Type B pancreatic cell (in vitro differentiated cells): Measurements from ENCODE around the gene DEFB124. TPM values are rescaled to one million over a fixed set of nuclear protein-coding genes. Genes with fewer than 3 reads are reported as not detected.

Experiments
- DNase-seq: peaks from one replicate; pipeline ENCODE4 v3.0.0; 2021; ENCODE audit warnings: mixed read lengths; ENCODE audit not compliant: unreplicated experiment; ENCODE audit errors: extremely low spot score
- H3K27ac Mint-ChIP-seq: 2 replicates; pipeline ENCODE4 v1.8.0; 2021; ENCODE audit warnings: mild to moderate bottlenecking, mixed read lengths
- H3K27me3 Mint-ChIP-seq: 2 replicates; pipeline ENCODE4 v1.8.0; 2021; ENCODE audit warnings: mixed read lengths
- H3K36me3 Mint-ChIP-seq: 2 replicates; pipeline ENCODE4 v1.8.0; 2021; ENCODE audit warnings: mixed read lengths
- H3K4me1 Mint-ChIP-seq: one replicate; pipeline ENCODE4 v1.8.0; 2021; ENCODE audit warnings: mixed read lengths; ENCODE audit not compliant: unreplicated experiment
- H3K4me3 Mint-ChIP-seq: 2 replicates; pipeline ENCODE4 v1.8.0; 2021; ENCODE audit warnings: mild to moderate bottlenecking, mixed read lengths
- H3K9me3 Mint-ChIP-seq: 2 replicates; pipeline ENCODE4 v1.8.0; 2021; ENCODE audit warnings: mixed read lengths
- CTCF ChIP-seq: fragments of 200-600 bp; sonication (generic); conservative IDR thresholded peaks from 2 replicates; pipeline ENCODE4 v1.5.0; 2021; ENCODE audit warnings: antibody characterized with exemption, mild to moderate bottlenecking
- total RNA-seq: library from RNA; stranded (reverse); gene quantifications from 2 replicates; pipeline ENCODE4 v1.2.1, GENCODE V29; 2021; ENCODE audit warnings: low replicate concordance

Gene DEFB124
- total RNA-seq, 1 donor from 2014 or later: not detected

GRCh38 chr20:31494131-31494530 is 19.2 kb upstream of the DEFB124 start:
- no peak for DNase-seq
- peaks cover 21% of the 10 kb centered on the region for H3K27me3 Mint-ChIP-seq
- TF ChIP-seq CTCF: peak; percentile 68
- no peak overlapping the region for H3K27ac Mint-ChIP-seq
- H3K4me3 Mint-ChIP-seq: no peak overlapping the region
- H3K9me3 Mint-ChIP-seq: no peaks in the 10 kb centered on the region
- no peaks in the 10 kb centered on the region for H3K36me3 Mint-ChIP-seq
- H3K4me1 Mint-ChIP-seq: peaks cover 3% of the 10 kb centered on the region

GRCh38 chr20:31490752-31491151 is 15.8 kb upstream of the DEFB124 start:
- Mint-ChIP-seq H3K9me3 (no peaks in the 10 kb centered on the region), H3K4me3 (no peak overlapping the region)

GRCh38 chr20:31489152-31489551 is 14.2 kb upstream of the DEFB124 start:
- no peak for TF ChIP-seq CTCF
- Mint-ChIP-seq H3K27ac (no peak overlapping the region), H3K9me3 (peaks cover 4% of the 10 kb centered on the region), H3K4me1 (no peaks in the 10 kb centered on the region), H3K4me3 (no peak overlapping the region), H3K27me3 (peaks cover 25% of the 10 kb centered on the region), H3K36me3 (no peaks in the 10 kb centered on the region)
- no peak for DNase-seq

More at GRCh38 chr20:31490752-31491151, 15.8 kb upstream of the DEFB124 start:
- H3K36me3 Mint-ChIP-seq: no peaks in the 10 kb centered on the region
- H3K27me3 Mint-ChIP-seq: peaks cover 24% of the 10 kb centered on the region
- H3K4me1 Mint-ChIP-seq: no peaks in the 10 kb centered on the region
- no peak for TF ChIP-seq CTCF
- H3K27ac Mint-ChIP-seq: no peak overlapping the region
- no peak for DNase-seq

- no peak for TF ChIP-seq CTCF
- Mint-ChIP-seq H3K4me1 (no peaks in the 10 kb centered on the region), H3K9me3 (peaks cover 4% of the 10 kb centered on the region), H3K27me3 (peaks cover 22% of the 10 kb centered on the region), H3K36me3 (no peaks in the 10 kb centered on the region), H3K4me3 (no peak overlapping the region), H3K27ac (no peak overlapping the region)
- DNase-seq: no peak
Measured at GRCh38 chr20:31488115-31488514, 13.2 kb upstream of the DEFB124 start.

GRCh38 chr20:31485450-31486339 is 10.8 kb upstream of the DEFB124 start:
- no peak overlapping the region for H3K4me3 Mint-ChIP-seq
- H3K27ac Mint-ChIP-seq: no peak overlapping the region

More at GRCh38 chr20:31485450-31486339, 10.8 kb upstream of the DEFB124 start:
- TF ChIP-seq CTCF: no peak
- Mint-ChIP-seq H3K27me3 (peaks cover 32% of the 10 kb centered on the region), H3K4me1 (no peaks in the 10 kb centered on the region), H3K9me3 (peaks cover 4% of the 10 kb centered on the region), H3K36me3 (no peaks in the 10 kb centered on the region)
- no peak for DNase-seq
